HL-60/S4 (cell line): ENCODE data around the gene SNCAIP.
"Not testable (repeated sequence)": the region's sequence is repeated elsewhere in the genome, so short reads cannot be mapped to it uniquely, and the experiment has no call there.

Source experiments
- in situ Hi-C: fragments of 300-500 bp; cut with MboI; formaldehyde crosslinking; loops from 2 replicates; pipeline ENCODE4 v1.14.3; 2022; ENCODE audit warnings: low sequenced_read_pairs

Gene SNCAIP

DNA sequence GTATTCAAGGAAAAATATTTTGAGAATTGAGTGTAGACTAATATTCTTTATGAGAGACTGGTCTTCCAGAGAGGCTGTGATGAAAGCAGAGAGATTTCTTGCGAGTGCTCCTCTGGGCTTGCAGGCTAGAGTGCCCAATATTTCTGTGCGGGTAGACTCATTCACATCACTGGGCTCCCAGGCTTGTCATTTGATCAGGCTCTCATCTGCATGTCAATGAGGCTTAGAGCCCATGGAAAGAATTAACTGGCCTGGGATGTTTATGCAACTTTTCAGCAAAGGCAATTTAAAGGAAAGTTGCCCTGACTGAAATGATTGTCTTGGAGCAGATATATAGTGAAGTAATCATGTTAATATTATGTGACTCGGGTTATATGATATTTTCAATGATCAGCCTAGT lies 42.3 kb downstream of the SNCAIP start:
- in situ Hi-C loops: no loop called here

DNA sequence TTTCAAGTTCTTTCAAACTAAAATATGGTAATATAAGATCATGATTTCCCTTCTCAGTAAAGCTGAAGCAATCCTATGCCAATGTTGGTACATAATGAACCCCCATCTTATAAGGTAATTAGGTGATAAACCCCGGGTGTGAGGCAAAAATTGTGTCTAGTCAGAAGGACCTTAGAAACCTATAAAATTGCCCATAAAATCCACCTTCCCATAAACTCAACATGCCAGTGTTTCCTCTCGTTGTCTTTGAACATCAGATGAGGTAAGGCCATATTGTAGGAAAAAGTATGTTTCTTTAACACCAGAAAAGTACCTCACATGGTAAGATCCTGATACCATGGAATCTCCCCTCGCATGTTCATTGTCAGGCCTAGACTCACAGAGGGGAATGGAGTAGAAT lies 43.3 kb downstream of the SNCAIP start:
- in situ Hi-C loops: no loop called here

DNA sequence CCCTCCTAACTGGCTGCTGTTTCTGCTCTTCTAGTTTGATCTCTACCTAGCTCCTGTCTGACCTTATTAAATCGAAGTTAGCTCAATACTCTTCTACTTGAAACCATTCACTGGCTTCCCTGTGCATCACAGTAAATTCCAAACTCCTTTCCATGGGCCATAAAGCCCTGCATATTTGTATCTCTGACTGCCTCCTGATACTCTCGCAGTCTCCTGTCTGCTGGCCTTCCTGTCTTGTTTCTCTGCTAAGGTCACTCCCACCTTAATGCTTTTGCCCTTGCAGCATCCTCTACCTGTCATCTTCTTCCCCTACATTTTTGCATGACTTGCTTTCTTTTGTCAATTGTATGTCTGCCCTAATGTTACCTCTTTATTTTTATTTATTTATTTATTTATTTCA lies 44.8 kb downstream of the SNCAIP start:
- in situ Hi-C loops: no loop called here

DNA sequence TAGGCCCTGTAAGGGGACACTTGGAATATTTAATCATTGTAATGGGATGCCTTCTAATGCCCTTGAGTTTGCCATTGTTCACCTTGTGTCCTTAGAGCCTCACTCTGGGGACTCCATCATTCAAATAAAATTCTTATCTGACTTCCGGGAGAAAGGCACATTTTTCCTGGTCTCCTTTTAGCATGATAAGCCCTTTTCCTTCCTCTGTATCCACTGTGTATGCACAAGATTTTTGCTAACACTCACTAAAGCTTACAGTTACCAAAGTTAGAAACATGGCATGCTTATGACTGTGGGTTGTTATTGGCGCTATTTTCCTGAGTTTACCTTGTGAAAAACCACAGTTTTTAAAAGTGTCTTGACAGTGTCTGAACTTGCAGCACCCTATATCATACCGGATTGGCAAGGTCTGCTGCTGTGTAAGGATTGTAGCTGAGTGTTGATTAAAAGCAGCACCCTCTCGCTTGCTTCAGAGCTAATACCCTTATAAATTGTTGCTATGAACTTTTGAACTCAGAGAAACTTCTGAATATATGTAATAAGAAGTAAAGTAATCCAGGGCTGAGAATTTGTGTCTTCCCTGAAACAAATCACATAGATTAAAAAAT lies 46.4 kb downstream of the SNCAIP start:
- in situ Hi-C loops: no loop called here

DNA sequence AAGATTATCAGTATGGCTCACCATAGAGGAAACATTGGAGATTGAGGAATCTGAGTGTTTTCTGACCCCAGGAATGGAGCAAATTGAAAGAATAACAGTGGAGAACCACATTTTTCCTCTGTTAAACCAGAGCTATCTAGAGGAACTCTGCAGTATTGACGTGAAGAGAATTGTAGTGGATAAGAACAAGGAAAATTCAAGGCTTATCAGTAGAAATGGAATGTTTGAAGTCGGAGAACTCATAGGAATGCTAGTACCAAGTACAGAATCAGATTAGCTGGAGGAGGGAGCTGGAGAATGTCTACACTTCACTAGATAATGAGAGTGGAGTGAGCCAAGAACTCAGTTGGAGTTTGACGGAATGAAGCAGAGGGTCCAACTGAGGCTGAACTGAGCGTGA lies 50.3 kb downstream of the SNCAIP start:
- in situ Hi-C loops: no loop called here

DNA sequence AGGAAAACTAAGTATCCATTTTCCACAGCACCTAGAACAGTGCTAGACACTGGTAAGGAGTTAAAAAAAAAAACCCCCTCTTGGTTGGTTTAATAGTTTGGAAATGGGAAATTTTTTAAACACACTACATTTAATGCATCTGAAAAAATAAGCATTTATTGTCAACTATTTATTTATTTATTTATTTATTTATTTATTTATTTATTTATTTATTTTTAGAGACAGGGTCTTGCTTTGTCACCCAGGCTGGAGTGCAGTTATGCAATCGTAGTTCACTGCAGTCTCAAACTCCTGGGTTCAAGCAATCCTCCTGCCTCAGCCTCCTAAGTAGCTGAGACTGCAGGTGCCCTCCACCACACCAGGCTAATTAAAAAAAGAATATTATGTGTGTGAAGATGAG lies 51.6 kb downstream of the SNCAIP start:
- in situ Hi-C loops: no loop called here

DNA sequence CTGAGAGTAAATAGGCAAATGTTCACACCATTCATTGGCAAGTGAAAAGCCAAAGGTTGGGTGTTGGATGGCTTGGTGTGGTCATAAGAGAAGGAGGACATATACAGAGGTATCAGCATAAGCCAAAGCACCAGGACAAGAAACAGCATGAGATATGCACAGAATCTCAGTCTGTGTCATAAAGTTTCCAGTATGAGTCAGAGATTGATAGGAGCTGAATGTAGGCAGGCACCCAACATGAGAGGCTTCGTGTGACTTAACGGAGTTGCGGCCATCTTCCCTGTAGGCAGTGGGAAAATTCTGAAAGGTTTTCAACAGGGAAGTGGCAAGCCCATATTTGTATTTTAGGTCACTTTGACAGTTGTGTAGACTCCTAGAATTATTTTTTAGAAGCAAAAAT lies 54.5 kb downstream of the SNCAIP start:
- in situ Hi-C loops: no loop called here

DNA sequence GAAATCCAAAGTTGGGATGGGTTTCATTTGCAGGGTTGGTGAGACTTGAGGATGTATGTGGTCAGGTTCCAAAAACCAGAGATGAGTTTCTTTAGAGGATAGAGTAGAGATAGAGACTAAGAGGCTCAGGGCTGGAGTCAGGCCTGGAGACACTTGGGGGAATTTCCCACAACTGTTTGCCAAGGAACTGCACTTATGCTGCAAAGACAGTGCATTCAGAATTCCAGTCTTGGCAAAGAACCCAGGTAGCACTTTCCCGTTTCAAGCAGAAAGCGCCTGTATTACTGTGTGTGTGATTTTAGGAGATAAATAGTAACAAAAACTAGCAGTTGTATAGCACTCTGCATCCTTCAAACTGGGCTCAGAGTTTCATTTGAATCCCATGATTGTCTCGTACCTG lies 55.4 kb downstream of the SNCAIP start:
- in situ Hi-C loops: no loop called here

DNA sequence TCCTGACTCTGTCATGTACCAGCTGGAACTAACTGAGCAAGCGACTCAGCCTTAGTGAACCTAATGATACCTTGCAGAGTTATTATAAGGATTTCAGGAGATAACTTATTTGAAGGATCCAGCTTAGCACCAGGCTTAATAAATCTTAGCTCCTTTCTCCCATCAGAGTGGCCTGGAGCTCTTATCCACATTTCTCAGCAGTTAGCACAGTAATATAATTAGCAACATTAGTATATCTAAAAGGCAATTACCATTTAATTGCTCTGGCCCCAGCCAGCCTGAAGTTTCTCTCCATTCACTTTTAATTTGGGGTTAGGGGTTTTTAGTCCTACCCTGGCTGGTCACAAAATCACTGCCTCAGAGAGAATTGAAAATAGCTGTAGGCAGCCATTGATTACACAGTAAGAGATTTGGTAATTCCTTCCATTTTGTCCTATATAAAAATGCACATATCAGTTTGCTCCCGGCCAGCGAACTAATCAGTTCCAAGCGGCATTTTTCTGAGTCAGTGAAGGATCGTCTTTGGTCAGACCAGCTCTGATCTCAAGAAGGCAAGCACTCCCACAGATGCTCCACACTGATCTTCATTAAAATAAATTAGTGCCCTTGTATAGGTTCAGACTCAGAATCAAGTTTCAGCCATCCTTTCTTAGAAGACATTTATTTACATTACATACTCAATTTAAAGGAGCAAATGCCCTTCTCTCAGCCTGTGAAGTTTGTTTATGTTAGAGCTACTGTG lies 56.6 kb downstream of the SNCAIP start:
- in situ Hi-C loops: no loop called here

DNA sequence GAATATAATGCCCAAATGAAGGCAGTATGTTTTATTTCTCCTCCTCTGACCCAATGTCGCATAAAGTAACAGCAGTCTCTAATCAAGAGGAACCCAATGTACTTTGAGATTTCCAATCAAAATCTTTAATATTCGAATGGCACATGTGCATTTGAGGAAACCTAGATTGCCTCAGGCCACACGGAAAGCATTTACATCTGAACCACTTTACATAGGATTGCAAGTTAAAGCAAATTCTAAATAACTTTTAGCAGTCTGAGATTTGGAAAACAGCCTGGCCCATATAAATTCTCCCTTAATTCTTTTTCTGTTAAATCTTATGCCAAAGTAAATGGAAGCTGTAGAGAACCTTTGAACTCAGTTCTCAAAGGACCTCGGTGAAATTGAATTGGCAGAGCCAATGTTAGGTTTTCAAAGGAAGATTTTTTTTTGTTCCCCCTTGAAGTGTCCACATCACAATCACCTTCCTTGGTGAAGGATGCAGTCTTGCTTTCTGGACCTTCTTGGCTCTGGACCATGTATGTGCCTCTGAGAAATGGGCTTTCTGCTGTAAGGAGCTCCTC lies 57.3 kb downstream of the SNCAIP start:
- in situ Hi-C loops: no loop called here

DNA sequence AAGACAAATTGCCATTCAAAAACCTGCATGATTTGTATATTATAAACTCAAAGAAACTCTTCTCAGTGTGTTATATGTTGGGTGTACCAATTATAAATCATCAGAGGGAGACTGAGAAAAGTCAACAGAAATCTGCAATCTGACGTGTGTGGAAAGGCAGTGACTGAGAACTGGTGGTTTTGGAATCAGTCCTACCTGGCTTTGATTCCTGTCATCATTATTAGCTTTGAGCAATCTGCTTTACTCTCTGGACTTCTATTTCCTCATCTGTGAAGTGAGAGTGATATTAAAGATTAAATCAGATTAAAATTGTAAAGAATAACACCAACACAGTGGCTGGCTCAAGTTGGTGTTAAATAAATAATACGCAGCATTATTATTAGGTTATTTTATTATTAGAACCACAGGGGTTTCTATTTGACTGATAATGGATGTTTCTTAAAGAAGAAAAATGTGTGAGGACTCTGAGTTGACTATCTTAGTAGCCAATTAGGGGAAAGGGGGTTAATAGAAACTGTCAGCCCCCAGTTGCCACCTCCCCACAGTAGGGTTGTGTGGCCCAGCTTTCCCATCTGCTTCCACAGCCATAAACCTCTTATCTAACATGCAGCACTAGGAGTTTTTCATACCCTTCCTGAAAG lies 59.6 kb downstream of the SNCAIP start:
- in situ Hi-C loops: no loop called here

DNA sequence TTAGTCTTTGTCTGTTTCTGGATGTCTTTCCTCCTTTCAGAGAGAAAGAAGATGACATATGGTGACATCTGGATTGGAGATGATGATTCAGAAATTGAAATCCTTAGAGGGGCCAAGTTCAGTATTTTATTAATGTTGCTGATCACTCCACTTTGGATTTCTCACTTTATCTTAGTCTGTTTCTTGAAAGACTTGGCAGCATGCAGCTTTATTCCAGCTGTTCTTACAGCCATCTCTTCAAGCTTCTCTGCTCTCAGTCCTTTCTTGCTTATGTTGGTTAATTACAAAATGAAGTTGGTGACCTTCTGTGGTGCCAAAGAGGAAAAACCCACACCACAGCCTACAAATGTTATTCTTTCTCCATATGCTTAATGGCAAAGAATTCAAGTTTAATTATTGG lies 62.1 kb downstream of the SNCAIP start:
- in situ Hi-C loops: no loop called here

DNA sequence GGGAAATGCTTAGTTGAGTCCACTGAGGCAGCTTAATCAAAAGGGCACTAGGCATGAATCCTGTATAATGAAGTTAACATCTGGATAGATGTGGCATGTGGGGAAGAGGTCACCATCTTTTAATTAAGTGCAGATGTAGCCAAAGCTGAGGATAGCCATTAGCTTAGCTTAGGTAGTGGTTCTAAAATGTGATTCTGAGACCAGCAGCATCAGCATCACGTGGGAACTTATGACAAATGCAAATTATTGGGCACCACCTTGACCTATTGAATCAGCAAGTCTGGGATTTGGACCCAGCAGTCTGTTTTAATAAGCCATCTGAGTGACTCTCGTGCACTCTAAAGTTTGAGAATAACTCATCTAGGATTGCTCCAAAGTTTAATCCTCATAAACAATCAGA lies 63.8 kb downstream of the SNCAIP start:
- in situ Hi-C loops: no loop called here

DNA sequence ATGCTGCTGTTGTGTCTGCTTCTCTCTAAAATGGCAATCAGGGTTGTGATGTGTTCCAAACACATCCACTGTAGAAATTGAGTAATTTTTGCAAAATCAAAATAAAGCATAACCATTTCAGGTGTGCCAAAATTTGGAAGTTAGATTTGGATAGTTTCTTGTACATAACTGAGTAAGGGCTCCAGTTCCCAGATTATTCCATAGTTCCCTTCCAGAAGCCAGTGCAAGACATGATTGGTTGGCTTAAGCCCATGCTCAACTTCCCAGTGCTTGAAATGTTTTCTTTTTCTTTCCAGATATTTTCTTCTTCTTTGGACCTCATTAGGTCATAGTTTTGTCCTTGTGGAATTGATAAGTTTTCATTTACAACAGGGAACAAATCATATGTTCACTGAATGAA lies 64.2 kb downstream of the SNCAIP start:
- in situ Hi-C loops: no loop called here

DNA sequence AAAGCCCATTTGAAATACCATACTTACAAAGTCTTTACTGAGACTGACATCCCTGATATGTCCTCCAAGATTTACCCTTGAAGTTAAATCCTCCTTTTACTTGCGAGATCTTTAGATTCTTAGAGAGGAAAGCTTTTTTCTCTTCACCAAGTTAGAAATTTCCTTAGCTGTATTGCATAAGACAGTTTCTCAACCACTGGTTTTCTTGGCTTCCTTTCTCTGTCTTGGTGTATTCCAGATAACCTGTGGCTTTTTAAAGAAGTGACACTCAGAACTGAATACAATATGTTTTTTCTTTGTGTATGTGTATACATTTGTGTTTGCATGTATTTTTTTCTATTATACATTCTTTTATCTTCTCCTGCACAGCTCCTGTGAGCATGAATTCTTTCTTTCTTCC lies 65.0 kb downstream of the SNCAIP start:
- in situ Hi-C loops: no loop called here

DNA sequence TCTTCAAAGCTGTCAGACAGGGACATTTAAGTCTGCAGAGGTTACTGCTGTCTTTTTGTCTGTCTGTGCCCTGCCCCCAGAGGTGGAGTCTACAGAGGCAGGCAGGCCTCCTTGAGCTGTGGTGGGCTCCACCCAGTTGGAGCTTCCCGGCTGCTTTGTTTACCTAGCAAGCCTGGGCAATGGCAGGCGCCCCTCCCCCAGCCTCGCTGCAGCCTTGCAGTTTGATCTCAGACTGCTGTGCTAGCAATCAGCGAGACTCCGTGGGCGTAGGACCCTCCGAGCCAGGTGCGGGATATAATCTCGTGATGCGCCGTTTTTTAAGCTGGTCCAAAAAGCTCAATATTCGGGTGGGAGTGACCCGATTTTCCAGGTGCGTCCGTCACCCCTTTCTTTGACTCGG lies 70.9 kb downstream of the SNCAIP start:
- in situ Hi-C loops: not testable (repeated sequence)

DNA sequence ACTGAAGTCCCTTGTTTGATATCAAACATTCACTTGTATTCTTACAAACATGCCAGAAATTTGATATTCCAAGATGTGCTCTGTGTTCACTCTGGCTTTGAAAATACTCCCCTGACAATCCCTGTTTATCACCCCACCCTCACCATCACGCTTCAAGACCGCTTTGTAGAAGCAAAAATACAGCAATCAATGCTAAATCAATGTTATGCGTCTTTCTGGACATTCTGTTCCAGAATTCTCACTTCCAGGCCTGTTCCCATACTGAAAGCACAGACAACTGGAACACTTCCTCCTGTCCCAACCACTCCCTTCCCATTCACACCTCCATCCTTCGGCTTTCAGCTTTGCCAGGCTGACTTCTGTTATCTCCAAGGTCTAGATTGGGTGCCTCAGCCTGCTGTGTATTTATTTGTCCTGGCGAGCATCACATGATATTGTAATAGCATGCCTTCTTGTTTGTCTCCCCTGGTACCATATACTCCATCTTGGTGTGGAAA lies 72.8 kb downstream of the SNCAIP start:
- in situ Hi-C loops: no loop called here

DNA sequence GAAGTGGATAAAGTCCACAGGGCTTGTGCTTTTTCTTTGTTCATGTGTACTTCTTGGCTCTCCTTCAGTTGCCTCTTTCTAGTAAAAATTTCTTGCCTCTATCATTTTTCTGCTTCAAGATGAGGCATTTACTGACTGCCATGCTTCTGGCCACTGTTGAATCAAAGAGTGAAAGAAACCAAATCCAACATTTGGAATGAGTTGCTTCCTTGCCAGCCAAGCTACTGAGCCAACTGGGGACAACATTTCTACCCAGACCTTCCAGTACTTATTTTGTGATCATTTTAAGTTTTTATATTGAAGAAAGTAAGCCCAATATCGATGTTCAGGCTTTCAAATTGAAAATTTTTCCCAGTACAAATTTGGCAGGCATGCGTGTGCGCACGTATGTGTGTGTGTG lies 73.2 kb downstream of the SNCAIP start:
- in situ Hi-C loops: no loop called here

DNA sequence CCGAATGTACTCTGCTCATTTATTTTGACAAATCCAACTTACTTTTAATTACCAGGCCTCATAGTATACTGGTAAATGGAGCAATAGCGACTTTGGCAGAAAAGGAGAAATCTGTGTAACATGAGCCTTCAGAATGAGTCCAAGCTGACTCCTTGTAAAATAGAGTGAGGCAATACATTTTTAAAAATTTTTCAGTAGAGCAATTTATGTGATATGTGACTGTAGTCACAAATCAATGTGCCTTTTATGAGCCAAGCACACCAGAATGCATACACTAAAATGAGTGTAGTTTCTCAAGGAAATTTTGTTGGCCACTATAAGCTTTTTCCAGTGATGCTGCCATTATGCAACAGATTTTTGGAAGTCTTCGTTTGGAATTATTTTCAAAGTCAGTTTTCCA lies 73.8 kb downstream of the SNCAIP start:
- in situ Hi-C loops: no loop called here

DNA sequence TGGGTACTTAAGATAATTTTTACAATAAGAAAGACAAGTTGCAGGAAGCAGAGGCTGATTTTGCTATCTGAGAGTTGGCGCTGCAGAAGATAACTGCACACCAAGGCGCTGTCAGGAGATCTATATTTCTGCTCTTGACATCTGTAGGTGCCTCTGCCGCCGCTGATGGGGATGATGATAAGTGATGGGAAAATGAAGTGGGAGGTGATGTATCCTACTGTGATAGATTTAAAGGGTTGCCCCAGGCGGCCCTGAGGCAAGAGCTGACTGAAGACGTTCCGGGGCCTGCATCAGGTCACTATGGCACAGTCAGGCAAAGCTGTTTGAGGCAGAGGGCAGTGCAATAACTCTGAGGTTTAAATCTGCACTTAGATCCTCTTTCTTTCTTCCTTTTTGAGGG lies 78.1 kb downstream of the SNCAIP start:
- in situ Hi-C loops: no loop called here

DNA sequence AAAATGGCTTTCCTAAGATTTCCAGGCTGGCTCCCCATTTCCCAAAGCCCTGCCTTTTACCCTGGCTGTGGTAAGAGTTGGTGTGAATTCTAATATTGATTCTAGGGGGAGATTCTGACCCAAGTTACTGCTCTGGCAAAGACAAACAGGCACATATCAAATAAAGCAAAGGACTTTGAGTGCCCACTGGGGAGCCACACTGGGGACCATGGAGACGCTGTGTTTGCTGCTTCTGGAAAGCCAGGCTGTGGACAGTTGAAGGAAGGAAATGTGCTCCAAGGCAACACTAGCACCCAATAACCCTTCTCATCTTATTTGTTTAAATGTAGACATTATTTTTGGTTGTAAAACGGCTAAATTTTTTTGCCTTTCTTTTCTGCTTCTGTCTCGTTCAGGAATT lies 78.7 kb downstream of the SNCAIP start:
- in situ Hi-C loops: no loop called here

DNA sequence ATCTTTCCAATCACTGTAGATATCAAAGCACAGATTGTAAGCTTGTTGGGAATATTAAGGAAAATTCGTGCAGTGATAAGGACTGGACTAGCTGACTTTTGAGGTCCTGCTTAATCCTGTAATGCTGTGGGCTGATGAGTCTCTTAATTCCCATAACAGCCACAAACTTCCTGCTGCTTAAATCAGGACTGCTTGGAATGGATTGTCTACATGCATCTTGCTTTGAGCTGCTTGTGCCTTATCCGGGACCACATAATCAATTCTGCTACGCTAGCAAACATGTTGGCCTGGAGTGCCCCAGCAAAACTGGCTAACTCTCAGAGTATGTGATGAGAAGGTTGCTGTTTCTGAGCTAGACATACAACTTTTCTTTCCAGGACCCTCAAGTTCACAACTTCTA lies 79.6 kb downstream of the SNCAIP start:
- in situ Hi-C loops: no loop called here
